ENCODE results near the gene EMSY.

EMSY gene

DNA sequence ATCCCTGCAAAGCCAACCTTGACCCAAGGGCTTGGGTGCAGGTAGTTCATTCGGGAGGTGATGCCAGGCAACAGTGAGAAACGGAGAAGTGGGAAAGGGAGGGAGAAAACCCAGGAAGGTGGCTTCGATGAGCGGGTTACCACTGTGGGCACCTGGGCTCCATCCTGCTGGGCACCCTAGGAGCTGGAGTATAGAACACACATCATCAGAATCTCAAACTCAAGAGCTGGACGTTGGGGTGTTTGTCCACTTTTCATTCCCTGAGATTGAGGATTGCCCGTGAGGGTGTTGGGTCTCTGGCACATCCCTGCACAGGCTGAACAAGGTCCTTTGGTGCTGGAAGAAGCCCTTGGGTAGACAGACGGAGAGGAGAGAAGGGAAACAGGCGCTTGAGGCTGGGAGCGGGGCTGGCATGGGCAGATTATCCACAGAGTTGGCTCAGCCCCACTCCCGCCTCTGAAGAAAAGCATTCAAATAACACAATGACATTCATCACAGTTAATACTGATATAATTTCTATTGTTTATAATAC lies 155.4 kb downstream of the EMSY start:
- no peak overlapping the region for H3K4me3 ChIP-seq (ENCODE audit: low read length)
- TF ChIP-seq, protein P1, sequence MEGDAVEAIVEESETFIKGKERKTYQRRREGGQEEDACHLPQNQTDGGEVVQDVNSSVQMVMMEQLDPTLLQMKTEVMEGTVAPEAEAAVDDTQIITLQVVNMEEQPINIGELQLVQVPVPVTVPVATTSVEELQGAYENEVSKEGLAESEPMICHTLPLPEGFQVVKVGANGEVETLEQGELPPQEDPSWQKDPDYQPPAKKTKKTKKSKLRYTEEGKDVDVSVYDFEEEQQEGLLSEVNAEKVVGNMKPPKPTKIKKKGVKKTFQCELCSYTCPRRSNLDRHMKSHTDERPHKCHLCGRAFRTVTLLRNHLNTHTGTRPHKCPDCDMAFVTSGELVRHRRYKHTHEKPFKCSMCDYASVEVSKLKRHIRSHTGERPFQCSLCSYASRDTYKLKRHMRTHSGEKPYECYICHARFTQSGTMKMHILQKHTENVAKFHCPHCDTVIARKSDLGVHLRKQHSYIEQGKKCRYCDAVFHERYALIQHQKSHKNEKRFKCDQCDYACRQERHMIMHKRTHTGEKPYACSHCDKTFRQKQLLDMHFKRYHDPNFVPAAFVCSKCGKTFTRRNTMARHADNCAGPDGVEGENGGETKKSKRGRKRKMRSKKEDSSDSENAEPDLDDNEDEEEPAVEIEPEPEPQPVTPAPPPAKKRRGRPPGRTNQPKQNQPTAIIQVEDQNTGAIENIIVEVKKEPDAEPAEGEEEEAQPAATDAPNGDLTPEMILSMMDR (conservative IDR thresholded peaks at IDR 0.05; ENCODE audit: low read length) = no peak
- DNase-seq (ENCODE audit: low read depth) = no peak

DNA sequence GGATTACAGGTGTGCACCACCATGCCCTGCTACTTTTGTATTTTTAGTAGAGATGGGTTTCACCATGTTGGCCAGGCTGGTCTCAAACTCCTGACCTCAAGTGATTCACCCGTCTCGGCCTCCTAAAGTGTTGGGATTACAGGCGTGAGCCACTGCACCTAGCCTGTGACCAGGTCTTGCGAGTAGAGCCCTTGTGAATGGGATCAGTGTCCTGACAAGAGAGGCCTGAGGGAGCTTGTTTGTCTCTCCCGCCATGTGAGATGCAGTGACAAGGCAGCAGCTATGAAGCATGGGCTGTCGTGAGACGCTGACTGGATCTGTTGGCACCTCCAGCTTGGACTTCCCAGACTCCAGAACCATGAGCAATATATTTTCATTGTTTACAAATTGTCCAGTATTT lies 156.5 kb downstream of the EMSY start:
- H3K4me3 ChIP-seq (ENCODE audit: low read length) = no peak overlapping the region
- DNase-seq (ENCODE audit: low read depth) = no peak

DNA sequence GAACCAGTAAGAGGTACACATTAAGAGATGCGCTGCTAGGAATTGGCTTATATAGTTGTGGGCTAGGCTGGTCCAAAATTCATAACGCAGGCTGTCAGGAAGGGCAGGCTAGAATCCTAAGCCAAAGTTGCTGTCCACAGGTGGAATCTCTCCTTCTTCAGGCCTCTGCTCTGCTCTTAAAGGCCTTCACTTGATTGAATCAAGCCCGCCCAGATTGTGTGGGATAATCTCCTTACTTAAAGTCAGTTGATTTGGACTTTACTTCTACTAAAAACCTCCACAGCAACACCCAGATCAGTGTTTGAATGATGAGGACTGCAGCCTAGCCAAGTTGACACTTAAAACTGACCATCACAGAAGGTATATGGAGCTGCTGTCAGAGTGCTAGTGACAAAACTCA lies 156.9 kb downstream of the EMSY start:
- TF ChIP-seq, protein P1 (conservative IDR thresholded peaks at IDR 0.05; ENCODE audit: low read length) = no peak
- no peak for DNase-seq (ENCODE audit: low read depth)
- no peak overlapping the region for H3K4me3 ChIP-seq (ENCODE audit: low read length)

More for the DNA sequence above, 156.5 kb downstream of the EMSY start:
- TF ChIP-seq, protein P1 (conservative IDR thresholded peaks at IDR 0.05; ENCODE audit: low read length) = no peak

DNA sequence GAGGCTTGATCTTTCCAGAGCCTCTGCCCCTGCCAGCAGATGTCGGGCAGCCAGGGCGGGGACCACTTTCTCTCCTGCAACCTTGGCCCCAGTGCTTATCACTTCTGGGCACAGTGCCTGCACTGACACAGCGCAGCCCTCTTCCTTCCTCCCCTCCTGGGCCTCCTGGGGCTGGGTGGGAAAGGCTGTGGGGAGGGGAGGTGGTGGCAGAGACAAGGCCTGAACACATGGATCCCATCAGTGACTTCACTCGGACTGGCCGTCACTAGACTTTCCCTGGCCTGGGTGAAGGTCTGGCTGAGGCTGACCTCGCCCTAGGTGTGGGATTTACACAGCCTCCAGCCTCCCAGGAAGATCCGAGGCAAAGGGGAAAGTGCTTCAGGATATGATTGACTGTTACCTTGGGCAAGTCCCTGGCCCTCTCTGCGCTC lies 157.6 kb downstream of the EMSY start:
- peak; percentile 70 for DNase-seq (ENCODE audit: low read depth)
- H3K4me3 ChIP-seq (ENCODE audit: low read length) = no peak overlapping the region
- TF ChIP-seq, protein P1 (conservative IDR thresholded peaks at IDR 0.05; ENCODE audit: low read length) = no peak

All from AG10803 (cell line).